Measurements from ENCODE around the gene ITGA3. TPM values are rescaled to one million over a fixed set of nuclear protein-coding genes. Genes with fewer than 3 reads are reported as not detected.

Gene ITGA3
- total RNA-seq, 1 donor from 2014 or later: 50.8 TPM

GRCh38 chr17:50018909-50019308 lies 37.0 kb upstream of the ITGA3 start:
- Histone ChIP-seq H3K27me3 (no peaks in the 10 kb centered on the region), H3K9me3 (no peaks in the 10 kb centered on the region), H3K36me3 (no peaks in the 10 kb centered on the region), H3K4me1 (no peaks in the 10 kb centered on the region), H3K4me3 (no peak overlapping the region), H3K27ac (no peak overlapping the region)
- TF ChIP-seq POLR2AphosphoS5 (IDR thresholded peaks at IDR 0.05; ENCODE audit: insufficient read depth in 1 of 2, low read depth in 1 of 2) (no peak), POLR2A (IDR thresholded peaks at IDR 0.05) (no peak), CTCF (IDR thresholded peaks at IDR 0.05) (no peak)
- no peak for DNase-seq (ENCODE audit: extremely low spot score in 2 of 2)
- intact Hi-C loops (cut with DNase I): no loop called here

GRCh38 chr17:50020841-50021599 lies 34.9 kb upstream of the ITGA3 start:
- Histone ChIP-seq H3K36me3 (no peaks in the 10 kb centered on the region), H3K9me3 (no peaks in the 10 kb centered on the region), H3K27me3 (no peaks in the 10 kb centered on the region), H3K27ac (no peak overlapping the region), H3K4me3 (no peak overlapping the region), H3K4me1 (no peaks in the 10 kb centered on the region)
- TF ChIP-seq CTCF (IDR thresholded peaks at IDR 0.05): no peak
- no peak for TF ChIP-seq POLR2A (IDR thresholded peaks at IDR 0.05)
- no peak for TF ChIP-seq POLR2AphosphoS5 (IDR thresholded peaks at IDR 0.05; ENCODE audit: insufficient read depth in 1 of 2, low read depth in 1 of 2)
- intact Hi-C loops (cut with DNase I): loop anchor here (10.0 kb wide), 1 partner anchor 284 kb away; no protein-coding TSS in a partner anchor
- peak in 1 of 2 donors; percentile 77 for DNase-seq (ENCODE audit: extremely low spot score in 2 of 2)

GRCh38 chr17:50021681-50022370 lies 34.1 kb upstream of the ITGA3 start:
- no peak overlapping the region for H3K27ac ChIP-seq
- H3K4me1 ChIP-seq: peaks cover under 1% of the 10 kb centered on the region
- no peaks in the 10 kb centered on the region for H3K9me3 ChIP-seq
- no peak overlapping the region for H3K4me3 ChIP-seq
- no peaks in the 10 kb centered on the region for H3K36me3 ChIP-seq
- no peaks in the 10 kb centered on the region for H3K27me3 ChIP-seq
- intact Hi-C loops (cut with DNase I): loop anchor here (10.0 kb wide), 1 partner anchor 283 kb away; no protein-coding TSS in a partner anchor
- TF ChIP-seq POLR2A (IDR thresholded peaks at IDR 0.05) (no peak), POLR2AphosphoS5 (IDR thresholded peaks at IDR 0.05; ENCODE audit: insufficient read depth in 1 of 2, low read depth in 1 of 2) (no peak), CTCF (IDR thresholded peaks at IDR 0.05) (no peak)
- no peak for DNase-seq (ENCODE audit: extremely low spot score in 2 of 2)

- TF ChIP-seq POLR2A (IDR thresholded peaks at IDR 0.05): no peak
- no peak for TF ChIP-seq CTCF (IDR thresholded peaks at IDR 0.05)
- no peak for TF ChIP-seq POLR2AphosphoS5 (IDR thresholded peaks at IDR 0.05; ENCODE audit: insufficient read depth in 1 of 2, low read depth in 1 of 2)
- no peaks in the 10 kb centered on the region for H3K27me3 ChIP-seq
- H3K36me3 ChIP-seq: no peaks in the 10 kb centered on the region
- no peak overlapping the region for H3K27ac ChIP-seq
- no peak overlapping the region for H3K4me3 ChIP-seq
- DNase-seq (ENCODE audit: extremely low spot score in 2 of 2): peak in 1 of 2 donors; percentile 40
- H3K9me3 ChIP-seq: no peaks in the 10 kb centered on the region
- peaks cover 8% of the 10 kb centered on the region for H3K4me1 ChIP-seq
- intact Hi-C loops (cut with DNase I): loop anchor here (10.0 kb wide), 1 partner anchor 282 kb away; no protein-coding TSS in a partner anchor
These were observed 33.3 kb upstream of the ITGA3 start for GRCh38 chr17:50022463-50023130.
